GM18502 (cell line): ENCODE data around the gene TBK1.
"Not testable (repeated sequence)": the region's sequence is repeated elsewhere in the genome, so short reads cannot be mapped to it uniquely, and the experiment has no call there.

Experiments
- ATAC-seq: cut with Tn5 transposase; IDR thresholded peaks from one replicate; pipeline ENCODE4 v1.9.1; 2021; ENCODE audit warnings: mild to moderate bottlenecking; ENCODE audit not compliant: unreplicated experiment, poor library complexity

TBK1 gene

DNA sequence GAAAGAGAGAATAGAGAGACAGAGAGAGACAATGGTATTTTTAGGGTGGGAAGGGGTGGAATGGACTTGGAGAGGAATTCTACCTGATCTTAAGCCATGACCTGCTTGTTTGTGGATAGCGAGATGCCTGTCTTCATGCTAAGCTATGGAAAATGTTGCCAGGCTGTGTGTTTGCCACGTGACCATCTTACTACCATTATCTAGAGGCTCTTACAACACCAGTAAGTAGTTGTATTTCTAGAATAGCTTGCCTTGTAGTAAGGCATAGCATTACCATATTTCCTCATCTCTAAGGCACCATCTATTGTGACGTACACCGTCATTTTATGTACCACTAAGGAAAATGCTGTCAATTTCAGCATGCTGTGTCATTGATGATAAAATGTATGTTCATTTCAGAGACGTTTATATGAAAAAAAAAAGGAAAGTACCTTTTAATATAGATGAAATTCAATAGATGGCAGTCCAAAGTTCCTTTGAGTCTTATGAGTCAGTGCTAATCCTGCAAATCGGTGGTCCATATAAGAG lies 82.8 kb downstream of the TBK1 start:
- no peak for ATAC-seq

DNA sequence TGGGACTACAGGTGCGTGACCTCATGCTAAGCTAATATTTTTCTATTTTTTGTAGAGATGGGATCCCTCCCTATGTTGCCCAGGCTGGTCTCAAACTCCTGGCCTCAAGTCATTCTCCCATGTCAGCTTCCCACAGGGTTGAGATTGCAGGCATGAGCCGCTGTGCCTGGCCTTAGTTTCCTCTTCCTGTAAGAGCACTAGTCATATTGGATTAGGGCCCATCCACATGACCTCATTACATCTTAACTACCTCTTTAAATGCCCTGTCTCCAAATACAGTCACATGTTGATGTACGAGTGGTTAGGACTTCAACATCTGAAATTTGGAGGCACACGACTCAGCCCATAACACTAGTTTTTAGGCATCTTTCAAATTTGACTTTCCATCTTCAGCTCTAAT lies 86.2 kb downstream of the TBK1 start:
- no peak for ATAC-seq

DNA sequence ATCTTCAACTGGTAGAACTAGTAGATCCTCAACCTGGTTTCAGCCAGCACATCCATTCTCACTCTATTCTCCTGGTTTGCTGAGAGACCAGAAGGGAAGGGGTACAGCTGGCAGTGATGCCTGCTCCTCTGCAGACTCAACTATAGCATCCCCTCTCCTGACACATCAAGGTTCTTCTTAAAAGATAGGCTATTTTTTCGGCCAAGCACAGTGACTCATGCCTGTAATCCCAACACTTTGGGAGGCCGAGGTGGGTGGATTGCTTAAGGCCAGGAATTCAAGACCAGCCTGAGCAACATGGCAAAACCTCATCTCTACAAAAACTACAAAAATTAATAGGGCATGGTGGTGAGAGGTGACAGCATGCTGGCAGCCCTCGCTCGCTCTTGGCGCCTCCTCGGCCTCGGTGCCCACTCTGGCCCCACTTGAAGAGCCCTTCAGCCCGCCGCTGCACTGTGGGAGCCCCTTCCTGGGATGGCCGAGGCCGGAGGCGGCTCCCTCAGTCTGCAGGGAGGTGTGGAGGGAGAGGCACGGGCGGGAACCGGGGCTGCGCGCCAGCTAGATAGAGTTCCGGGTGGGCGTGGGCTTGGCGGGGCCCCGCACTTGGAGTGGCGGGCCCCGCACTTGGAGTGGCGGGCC lies 90.6 kb downstream of the TBK1 start:
- not testable (repeated sequence) for ATAC-seq

DNA sequence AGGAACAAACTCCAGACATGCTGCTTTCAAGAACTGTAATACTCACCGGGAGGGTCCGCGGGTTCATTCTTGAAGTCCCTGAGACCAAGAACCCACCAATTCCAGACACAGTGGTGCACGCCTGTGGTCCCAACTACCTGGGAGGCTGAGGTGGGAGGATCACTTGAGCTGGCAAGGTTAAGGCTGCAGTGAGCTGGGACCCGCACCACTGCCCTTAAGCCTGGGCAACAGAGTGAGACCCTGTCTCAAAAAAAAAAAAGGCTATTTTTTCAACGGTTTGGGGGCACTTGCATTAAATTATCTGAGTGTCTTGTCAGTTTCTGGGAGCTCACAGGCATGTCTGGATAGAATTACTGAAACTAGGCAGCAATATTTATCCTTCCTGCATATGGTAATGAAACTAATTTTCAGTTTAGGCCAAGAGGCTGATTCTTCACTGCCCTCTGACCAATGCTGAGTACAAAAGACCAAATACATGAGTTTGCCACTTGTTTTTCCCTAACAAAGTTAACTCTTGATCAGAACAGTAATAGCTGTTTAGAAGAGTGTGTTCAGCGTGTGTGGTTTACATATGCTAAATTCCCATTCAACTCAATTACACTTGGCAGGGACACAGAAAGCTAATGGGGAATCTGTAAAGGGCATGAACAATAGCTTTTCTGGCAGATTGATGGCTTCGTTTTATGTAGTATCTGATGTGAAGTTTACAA lies 92.6 kb downstream of the TBK1 start:
- ATAC-seq = no peak

DNA sequence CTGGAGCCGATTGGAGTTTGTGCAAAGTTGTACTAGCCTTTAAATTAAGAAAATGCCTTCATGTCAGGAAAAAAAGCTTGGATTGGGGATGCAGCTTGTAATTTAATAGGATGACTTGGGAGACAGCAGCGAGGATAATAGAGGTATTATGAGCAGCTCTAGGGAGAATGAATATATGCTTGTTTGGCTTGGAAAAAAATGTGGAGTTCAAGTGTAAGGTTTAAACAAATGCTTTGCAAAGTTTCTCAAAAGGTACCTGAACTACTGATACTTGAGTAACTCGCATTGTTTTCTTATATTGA lies 93.1 kb downstream of the TBK1 start:
- ATAC-seq = no peak

DNA sequence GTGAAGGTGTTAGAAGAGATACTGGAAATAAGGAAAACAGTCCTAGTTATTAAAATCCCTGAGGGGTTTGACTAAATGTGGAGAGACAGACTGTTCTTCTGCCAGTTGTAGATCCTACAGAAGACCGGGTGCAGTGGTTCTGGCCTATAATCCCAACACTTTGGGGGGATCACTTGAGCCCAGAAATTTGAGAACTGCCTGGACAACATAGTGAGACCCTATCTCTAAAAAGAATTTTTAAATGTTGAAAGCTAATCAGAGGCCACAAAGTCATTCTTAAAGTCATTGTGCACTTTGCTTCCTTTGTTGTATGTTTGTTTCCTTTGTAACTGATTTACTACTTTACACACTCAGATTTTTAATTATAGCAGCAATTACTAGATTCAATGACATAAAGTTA lies 97.2 kb downstream of the TBK1 start:
- no peak for ATAC-seq

DNA sequence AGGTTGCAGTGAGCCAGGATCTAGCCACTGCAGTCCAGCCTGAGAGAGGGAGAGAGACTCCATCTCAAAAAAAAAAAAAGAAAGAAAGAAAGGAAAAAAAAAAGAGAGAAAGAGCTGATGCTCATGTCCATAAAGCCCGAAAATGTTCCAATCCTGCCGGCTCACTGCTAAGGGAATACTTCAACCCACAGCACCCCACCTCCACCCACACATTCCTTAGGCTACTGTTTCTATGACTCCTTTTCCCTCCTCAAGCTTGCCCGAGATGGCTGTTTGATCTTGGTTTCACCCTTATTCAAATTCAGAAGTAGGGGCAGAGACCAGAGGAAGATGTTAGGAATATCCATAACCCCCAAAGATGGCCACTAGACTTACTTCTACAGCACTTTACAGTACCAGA lies 98.8 kb downstream of the TBK1 start:
- no peak for ATAC-seq

DNA sequence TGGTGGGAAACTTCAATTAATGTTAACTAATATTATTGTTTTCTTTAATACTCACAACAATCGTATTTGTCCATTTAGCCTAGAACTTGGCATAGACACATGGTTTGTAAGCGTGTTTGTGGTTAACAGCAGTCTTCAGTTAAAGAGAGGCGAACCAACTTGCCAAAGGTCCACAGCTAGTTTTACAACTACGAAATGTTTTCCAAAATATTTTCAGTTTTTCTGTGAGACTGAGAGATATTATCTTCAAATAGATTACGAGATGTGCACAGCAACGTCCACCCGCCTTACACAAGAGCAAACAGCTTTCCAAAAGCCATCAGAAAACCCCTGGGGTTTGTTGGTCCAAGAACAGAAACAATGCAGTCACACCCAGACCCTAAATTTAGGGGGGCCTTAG lies 99.8 kb downstream of the TBK1 start:
- no peak for ATAC-seq
